Fibroblast of mammary gland (primary cell): Measurements from ENCODE around the gene CAP2.

Experiments
- DNase-seq: peaks from one replicate; pipeline ENCODE4 v3.0.0-alpha.2; 2010; ENCODE audit warnings: low read depth
- H3K4me3 ChIP-seq: 2 replicates; pipeline ENCODE4 v1.5.1; 2011; ENCODE audit warnings: low read depth, mild to moderate bottlenecking, low read length, moderate library complexity; ENCODE audit not compliant: control insufficient read depth
- TF ChIP-seq, protein P1 (sequence below): conservative IDR thresholded peaks from 2 replicates; pipeline ENCODE4 v1.5.1; 2011; ENCODE audit warnings: low read depth, low read length, inconsistent platforms; ENCODE audit not compliant: control insufficient read depth, insufficient read depth

Gene CAP2

DNA sequence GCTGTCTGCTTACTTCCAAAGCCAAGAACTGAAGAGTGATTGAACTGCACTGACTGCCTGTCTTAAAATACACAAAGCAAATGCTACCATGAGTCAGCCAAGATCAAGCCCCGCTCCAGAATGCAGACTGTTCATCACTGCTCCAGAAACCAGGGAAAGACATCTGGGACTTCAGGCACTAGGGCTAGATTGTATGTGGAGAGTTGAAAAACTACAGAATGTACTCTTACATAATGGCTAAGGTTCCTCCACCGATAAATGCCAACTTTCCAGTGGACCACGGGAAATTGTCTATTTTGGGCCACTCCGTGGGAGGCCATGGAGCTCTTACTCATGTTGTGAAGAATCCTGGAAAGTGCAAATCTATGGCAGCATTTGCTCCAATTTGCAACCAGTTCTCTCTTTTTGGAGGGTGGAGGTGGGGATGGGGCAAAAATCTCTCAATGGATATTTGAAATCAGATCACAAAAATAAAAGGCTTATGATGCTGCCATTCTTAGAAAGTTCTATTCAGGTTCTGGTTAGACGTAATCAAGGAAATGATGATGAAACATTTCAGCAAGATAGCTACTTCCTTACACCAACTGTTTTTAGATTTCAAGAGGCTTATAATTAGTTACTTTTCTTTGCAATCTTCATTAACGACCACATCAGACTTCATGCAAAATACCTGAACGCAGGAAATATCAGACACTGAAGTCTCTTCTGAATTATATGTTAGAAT lies 11.8 kb upstream of the CAP2 start:
- no peak overlapping the region for H3K4me3 ChIP-seq
- peak; percentile 51 for DNase-seq
- TF ChIP-seq, protein P1, sequence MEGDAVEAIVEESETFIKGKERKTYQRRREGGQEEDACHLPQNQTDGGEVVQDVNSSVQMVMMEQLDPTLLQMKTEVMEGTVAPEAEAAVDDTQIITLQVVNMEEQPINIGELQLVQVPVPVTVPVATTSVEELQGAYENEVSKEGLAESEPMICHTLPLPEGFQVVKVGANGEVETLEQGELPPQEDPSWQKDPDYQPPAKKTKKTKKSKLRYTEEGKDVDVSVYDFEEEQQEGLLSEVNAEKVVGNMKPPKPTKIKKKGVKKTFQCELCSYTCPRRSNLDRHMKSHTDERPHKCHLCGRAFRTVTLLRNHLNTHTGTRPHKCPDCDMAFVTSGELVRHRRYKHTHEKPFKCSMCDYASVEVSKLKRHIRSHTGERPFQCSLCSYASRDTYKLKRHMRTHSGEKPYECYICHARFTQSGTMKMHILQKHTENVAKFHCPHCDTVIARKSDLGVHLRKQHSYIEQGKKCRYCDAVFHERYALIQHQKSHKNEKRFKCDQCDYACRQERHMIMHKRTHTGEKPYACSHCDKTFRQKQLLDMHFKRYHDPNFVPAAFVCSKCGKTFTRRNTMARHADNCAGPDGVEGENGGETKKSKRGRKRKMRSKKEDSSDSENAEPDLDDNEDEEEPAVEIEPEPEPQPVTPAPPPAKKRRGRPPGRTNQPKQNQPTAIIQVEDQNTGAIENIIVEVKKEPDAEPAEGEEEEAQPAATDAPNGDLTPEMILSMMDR = no peak

DNA sequence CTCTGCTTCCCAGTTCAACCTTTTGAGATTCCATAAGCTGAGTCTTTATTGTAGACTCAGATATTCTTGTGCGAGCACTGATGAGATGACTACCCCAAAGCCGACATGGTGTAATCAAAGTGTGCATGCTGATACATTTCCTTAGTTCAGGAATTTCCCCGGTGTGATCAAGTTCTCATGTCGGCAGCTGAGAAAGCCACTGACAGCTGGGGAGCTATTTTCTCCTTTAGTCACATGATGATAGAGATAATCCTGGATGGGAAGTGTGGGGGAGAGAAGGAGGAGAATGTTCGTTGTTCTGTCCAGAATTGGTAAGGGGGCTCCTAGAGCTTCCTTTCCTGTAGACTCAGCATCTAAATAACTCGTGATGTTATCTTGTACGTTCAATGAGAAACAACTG lies 7.7 kb upstream of the CAP2 start:
- peak; percentile 9 for DNase-seq
- TF ChIP-seq, protein P1 = no peak
- no peak overlapping the region for H3K4me3 ChIP-seq

DNA sequence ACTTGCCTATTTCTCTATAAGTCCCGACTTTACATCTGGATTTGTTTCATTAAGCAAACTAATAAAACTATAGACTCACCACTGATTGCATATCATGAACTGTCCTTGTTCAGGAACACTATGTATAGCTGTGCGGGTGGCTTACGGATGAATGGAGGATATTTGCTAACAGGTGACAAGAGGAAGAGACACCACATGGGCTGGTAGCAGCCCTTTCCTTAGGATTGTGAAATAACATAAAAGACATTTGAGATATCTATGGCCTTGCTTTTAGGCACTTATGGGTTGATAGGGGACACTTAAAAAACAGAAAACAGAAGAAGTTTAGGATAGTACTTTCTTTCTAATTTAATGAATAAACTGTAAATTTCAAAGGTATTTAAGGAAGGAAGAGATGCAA lies 5.0 kb upstream of the CAP2 start:
- DNase-seq = no peak
- TF ChIP-seq, protein P1 = no peak

DNA sequence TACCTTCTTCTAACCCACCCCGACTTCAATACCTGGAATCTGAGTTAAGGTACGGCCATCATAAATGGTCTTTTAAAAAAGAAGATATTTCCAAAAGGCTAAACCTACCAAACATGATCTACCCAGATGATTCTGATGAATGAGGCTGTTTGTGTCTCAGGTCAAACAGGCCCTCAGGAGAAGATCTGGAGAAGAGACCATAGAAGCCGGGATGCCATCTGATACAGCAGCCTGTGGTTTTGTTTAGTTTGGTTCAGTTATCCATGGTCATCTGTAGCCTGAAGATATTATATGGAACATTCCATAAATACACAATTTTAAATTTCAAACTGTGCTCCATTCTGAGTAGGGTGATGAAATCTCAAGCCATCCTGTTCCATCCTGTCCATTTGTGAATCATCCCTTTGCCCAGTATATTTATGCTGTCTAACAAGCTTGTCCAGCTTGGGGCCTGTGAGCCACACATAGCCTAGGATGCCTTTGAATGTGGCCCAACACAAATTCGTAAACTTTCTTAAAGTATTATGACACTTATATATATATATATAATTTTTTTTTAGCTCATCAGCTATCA lies 4.0 kb upstream of the CAP2 start:
- H3K4me3 ChIP-seq = no peak overlapping the region
- DNase-seq = peak; percentile 25
- TF ChIP-seq, protein P1 = no peak

More for the DNA sequence above, 5.0 kb upstream of the CAP2 start:
- no peak overlapping the region for H3K4me3 ChIP-seq

DNA sequence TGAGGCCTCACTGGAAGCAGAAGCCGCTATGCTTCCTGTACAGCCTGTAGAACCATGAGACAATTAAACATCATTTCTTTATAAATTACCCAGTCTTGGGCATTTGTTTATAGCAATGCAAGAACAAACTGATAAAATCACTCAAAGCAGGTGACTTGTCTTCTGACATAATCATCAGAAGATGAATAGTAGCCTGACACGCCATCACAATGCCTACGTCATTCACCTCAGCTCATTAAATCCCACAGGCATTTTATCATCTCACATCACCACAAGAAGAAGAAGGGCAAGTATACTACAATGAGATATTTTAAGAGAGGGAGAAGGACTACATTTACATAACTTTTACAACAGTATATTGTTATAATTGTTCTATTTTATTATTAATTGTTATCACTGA lies 3.1 kb upstream of the CAP2 start:
- H3K4me3 ChIP-seq = no peak overlapping the region
- TF ChIP-seq, protein P1 = no peak
- DNase-seq = no peak

DNA sequence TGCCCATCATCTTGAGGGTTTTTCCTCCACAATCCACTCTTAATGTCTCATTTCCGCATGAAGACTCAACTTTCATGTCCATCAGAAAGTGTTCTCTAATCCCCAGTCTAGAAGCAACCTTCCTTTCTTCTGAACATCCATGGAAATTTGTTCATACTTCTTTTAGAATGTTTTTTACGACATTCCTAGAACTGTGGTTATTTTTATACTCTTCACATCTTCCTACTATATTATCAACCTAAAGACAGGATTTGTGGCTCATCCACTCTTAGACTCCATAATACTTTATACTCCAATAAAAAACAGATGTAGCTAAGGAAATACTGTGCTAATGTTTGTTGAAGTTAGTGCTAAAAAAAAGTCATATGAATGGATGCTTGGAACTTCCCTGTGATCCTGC lies 1.4 kb upstream of the CAP2 start:
- no peak for DNase-seq
- TF ChIP-seq, protein P1 = no peak
- H3K4me3 ChIP-seq = no peak overlapping the region
